NCI-H510A (cell line): Measurements from ENCODE around the gene ZCCHC17.

Source experiments
- DNase-seq: peaks from one replicate; lab custom pipeline; 2025; lab: John Stamatoyannopoulos, UW

The ZCCHC17 gene

GRCh38 chr1:31394584-31395193 is 97.9 kb downstream of the ZCCHC17 start:
- peak; percentile 92 for DNase-seq

GRCh38 chr1:31396633-31397351 is 100.0 kb downstream of the ZCCHC17 start:
- no peak for DNase-seq

- no peak for DNase-seq
Observed at GRCh38 chr1:31397360-31398095, 100.7 kb downstream of the ZCCHC17 start.

- no peak for DNase-seq
Observed at GRCh38 chr1:31398246-31398645, 101.4 kb downstream of the ZCCHC17 start.

GRCh38 chr1:31399976-31400375 is 103.1 kb downstream of the ZCCHC17 start:
- DNase-seq: no peak

GRCh38 chr1:31400393-31400792 is 103.6 kb downstream of the ZCCHC17 start:
- no peak for DNase-seq

- no peak for DNase-seq
Observed at GRCh38 chr1:31401241-31401640, 104.4 kb downstream of the ZCCHC17 start.

- DNase-seq: no peak
Observed at GRCh38 chr1:31405578-31406245, 108.9 kb downstream of the ZCCHC17 start.

- DNase-seq: no peak
Observed at GRCh38 chr1:31407029-31407626, 110.3 kb downstream of the ZCCHC17 start.

- no peak for DNase-seq
Observed at GRCh38 chr1:31408788-31409318, 112.0 kb downstream of the ZCCHC17 start.

GRCh38 chr1:31409946-31410858 is 113.4 kb downstream of the ZCCHC17 start:
- no peak for DNase-seq

GRCh38 chr1:31410871-31411270 is 114.0 kb downstream of the ZCCHC17 start:
- DNase-seq: no peak

- DNase-seq: no peak
Observed at GRCh38 chr1:31412205-31412604, 115.4 kb downstream of the ZCCHC17 start.

GRCh38 chr1:31412732-31413404 is 116.0 kb downstream of the ZCCHC17 start, which contains the start of gene SERINC2:
Gene SERINC2, plus strand, starts transcription at chr1:31413213. Its CDS starts 53 bp downstream, at chr1:31413266.
- DNase-seq: no peak

GRCh38 chr1:31413405-31414001 is 116.7 kb downstream of the ZCCHC17 start:
- no peak for DNase-seq
